IPS-11a (cell line): ENCODE results near the gene NID2.
A peak's percentile ranks its signal among the peaks of the same experiment; 100 is the strongest.

ENCODE experiments used
- H3K4me3 ChIP-seq: one replicate; pipeline ENCODE4 v1.5.1; 2013; ENCODE audit warnings: low read depth, low read length, control low read depth

Gene NID2

DNA sequence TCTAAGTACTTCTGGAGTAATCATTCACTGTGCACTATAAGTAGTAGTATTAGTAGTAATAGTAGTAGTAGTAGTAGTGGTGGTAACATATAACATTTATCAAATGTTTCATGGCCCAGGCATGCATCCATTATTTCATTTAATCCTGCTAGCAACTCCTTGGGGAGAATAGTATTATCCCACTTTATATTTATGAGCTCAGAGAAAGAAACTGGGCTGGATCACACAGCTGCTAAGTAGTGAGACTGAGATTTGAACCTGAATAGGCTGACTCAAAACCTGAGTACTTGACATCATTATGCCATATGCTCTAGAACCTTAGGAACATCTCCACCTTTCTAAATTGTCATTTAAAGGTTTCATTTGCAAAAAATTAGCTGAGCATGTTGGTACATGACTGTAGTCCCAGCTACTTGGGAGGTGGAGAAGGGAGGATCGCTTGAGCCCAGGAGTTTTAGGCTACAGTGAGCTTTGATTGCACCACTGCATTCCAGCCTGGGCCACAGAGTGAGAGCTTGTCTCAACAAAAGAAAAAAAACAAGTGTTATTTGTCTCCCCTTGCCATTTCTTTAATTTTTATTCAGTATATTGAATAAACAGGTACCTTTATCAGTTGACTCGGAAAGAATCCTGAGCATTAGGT lies 11.4 kb upstream of the NID2 start:
- no peak overlapping the region for H3K4me3 ChIP-seq

GRCh38 chr14:52079239-52079959 lies 10.5 kb upstream of the NID2 start:
- no peak overlapping the region for H3K4me3 ChIP-seq

DNA sequence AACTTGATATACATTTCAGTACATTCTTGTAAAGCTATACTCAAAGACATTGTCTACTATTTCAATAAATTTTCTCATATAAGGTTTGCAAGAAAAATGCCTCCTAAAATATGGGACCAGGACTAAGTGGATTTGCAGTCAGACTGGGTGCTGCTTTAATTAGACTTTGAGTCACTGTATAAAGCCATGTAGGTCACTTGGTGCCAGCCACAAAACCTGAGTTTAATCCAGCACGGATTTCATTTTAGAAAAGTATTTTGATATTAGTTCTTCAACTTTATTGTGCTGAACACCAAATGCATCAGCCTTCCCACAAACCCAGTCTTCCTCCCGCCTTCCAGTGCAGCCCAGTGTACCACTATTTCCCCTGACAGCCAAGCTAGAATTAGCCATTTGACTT lies 9.9 kb upstream of the NID2 start:
- no peak overlapping the region for H3K4me3 ChIP-seq

DNA sequence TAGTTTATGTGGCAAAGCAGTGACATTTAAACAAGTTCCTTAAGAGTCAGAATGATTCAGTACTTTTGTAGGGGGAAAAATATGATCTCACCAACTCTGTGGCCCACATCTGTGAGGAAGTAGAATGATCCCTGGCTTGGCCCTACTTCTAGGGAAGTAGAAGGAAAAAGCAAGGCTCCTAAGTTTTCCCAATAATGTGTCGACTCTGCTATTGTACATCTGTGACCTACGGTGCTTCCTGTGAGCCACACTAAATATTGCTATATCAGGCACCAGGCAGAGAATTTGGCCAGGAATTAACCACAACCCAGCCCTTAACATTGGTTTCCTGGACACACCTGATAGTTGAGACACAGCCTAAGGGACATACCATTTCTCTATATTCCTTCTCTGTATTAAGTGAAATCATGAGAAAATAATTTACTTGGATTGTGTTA lies 9.3 kb upstream of the NID2 start:
- no peak overlapping the region for H3K4me3 ChIP-seq

DNA sequence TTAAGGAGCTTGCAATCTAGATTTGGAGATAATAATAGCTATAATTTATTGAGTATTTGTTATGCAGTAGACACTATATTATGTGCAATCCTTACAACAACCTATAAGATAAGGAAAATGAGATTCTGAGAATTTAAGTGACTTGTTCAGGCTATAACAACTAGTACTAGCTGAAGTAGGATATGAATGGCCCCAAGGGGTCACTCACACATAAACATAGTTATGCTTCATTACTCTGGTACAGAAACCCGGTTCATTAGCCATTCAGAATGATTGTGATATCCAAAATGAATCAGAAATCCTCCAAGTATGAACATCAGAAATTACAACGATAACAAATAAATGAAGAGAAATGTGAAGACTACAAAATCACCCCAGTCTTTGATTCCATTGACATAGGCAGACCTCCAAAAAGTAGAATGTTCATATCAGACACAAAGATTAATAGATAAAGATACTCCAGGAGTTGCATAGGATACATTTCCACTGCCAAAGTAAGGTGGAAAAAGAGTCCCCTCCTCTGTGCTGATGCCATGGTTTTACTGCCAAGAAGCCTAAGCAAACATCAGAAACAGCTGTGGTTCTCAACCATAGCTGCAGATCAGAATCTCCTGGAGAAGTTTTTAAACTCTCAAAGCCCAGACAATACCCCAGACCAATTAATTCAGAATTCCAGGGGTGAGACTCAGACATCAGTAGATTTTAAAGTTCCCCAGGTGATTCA lies 8.6 kb upstream of the NID2 start:
- no peak overlapping the region for H3K4me3 ChIP-seq

DNA sequence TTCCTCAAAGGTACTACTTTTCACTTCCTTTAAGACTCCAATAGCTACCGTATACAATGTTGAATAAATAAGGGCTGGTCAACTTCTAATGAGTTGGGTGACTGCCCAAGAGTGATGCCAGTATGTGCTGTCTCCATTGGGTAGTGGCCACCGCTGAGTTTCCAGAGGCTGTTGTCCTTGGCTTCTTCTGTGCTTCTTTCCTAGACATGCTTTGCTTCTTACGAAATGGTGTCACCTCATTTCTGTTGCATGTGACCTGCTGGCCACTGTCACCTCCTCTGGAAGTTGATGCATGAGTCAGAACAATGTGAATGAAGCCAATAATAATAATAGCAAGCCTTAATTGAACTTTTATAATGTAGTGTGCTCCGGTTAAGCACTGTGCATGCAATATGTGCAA lies 7.5 kb upstream of the NID2 start:
- H3K4me3 ChIP-seq, result no peak overlapping the region

DNA sequence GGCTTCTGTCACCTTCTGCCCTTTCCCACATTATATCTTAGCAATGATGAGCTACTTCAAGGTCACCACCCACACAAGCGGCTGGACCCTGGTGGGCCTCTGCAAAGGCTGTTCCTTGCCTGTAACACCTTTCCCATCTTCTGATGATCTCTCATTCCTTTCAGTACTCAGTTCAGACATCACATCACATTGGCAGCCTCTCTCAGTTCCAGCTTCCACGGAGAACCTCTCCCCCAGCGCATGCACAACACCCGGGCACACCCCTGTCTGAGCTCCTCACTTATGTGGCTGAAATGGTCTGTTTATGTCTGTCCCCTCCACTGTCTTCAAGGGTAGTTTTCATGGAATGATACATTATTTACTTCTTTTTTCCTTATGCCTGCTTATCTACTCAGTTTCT lies 6.5 kb upstream of the NID2 start:
- H3K4me3 ChIP-seq, result no peak overlapping the region

GRCh38 chr14:52073251-52073650 lies 4.4 kb upstream of the NID2 start:
- no peak overlapping the region for H3K4me3 ChIP-seq

GRCh38 chr14:52072266-52072780 lies 3.5 kb upstream of the NID2 start:
- H3K4me3 ChIP-seq, result no peak overlapping the region

GRCh38 chr14:52071675-52072074 lies 2.8 kb upstream of the NID2 start:
- no peak overlapping the region for H3K4me3 ChIP-seq

GRCh38 chr14:52070051-52070431 lies 1.2 kb upstream of the NID2 start:
- H3K4me3 ChIP-seq, result peak overlapping the region; percentile 63

- H3K4me3 ChIP-seq, result peak overlapping the region; percentile 63
These were observed 620 bp upstream of the NID2 start for GRCh38 chr14:52069307-52070050.

DNA sequence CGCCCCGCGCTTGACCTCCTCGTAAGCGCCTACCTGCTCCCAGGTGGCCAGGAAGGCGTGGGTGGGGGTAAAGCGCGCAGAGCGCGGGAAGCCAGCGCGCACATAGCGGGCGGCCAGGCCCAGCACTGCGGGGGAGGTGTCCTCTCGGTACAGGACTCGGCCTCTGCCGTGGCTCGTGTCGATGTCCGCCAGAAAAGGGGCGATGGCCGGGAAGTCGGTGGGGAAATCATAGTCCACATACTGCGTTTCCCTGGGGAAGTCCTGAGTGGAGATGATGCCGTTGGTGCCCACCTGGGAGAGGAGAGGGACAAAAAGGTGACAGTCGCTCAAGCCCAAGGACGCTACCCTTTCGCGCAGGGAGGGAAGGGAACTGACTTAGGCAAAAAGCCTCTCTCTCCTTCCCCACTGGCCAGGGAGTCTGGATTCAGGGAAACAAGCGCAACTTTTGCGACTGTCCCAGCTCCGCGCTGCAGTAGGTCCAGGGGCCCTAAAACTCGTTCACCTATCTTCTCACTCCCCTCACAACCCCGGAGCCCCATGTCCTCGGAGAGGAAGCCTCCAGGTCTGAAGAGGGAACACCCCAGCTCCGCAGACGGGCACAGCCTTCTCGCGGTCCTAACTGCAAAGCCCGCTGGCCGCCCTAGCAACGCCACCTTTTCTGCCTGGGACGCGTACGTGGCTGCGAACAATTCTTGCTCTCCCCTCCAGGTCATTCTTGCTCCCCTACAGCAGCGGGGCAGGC lies 815 bp downstream of the NID2 start:
- peak overlapping the region; percentile 63 for H3K4me3 ChIP-seq

DNA sequence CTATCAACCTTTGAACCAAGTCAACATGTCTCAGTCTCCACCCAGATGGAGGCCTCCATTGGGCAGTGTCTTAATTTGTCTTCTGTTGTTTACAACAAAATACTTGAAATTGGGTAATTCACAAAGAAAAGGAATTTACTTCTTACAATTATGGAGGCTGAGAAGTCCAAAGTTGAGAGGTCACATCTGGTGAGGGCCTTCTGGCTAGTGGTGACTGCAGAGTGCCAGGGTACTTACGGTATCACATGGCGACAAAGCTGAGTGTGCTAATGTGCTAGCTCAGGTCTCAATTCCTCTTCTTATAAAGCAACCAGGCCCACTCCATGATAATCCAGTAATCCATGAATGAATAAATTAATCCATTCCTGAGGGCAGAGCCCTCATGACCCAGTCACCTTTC lies 4.7 kb downstream of the NID2 start:
- no peak overlapping the region for H3K4me3 ChIP-seq

DNA sequence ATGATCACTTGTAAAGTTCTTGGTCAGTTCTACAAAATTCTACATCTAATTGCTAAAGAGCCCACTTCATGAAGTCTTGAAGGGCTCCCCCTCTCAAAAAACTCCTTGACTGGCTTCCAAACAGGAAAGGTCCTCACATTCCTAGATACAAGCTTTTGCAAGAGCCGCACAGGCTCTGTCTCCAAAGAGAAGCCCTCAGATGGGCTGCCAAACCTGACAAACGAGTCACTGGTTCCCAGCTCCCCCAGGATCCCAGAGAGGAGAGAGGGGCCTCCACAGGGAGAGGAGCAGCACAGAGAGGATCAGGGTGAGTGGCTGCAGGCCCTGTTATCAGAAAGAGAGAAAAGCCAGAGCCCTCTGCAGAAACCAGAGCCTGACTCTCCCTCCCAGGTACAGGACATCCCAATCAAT lies 5.8 kb downstream of the NID2 start:
- no peak overlapping the region for H3K4me3 ChIP-seq

GRCh38 chr14:52061890-52062289 lies 7.0 kb downstream of the NID2 start:
- no peak overlapping the region for H3K4me3 ChIP-seq

- no peak overlapping the region for H3K4me3 ChIP-seq
These were observed 7.5 kb downstream of the NID2 start for GRCh38 chr14:52061390-52061789.

DNA sequence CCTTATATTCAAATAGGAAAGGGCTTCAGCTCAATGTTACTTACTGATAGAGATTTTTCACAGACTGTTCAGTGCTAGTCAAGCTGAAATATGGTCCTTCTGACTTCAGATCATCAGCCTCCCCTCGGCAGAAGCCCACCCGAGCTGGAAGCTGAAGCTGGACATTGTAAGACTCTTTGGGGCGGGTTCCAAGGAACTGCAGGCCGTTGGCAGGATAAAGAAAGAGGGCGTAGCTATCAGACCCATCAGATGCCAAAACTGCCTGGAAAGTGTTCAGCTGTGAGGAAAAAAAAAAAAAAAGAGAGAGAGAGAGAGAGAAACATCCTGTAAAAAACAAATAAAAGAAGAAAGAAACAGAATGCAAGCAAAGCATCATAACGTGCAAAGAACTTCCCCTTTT lies 8.8 kb downstream of the NID2 start:
- no peak overlapping the region for H3K4me3 ChIP-seq

DNA sequence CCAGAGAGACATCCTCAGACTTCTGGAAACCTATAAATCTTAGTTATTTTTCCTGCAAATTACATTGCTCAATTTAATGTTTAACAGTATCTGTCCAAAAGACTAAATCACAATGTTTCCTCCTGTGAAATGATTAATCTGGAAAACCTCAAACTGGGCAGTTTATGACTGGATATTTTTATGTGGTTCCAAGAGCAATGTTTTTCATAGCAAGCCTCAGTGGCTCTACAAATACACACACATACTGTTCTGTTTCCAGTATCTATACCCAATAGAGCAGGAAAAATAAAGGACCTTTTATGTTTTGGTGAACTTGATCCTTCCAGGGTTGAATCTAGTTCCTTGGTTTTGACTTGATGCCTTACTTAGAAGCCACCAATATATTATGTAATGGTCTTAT lies 9.2 kb downstream of the NID2 start:
- H3K4me3 ChIP-seq, result no peak overlapping the region

- no peak overlapping the region for H3K4me3 ChIP-seq
These were observed 10.5 kb downstream of the NID2 start for GRCh38 chr14:52058341-52058740.

GRCh38 chr14:52055167-52055566 lies 13.7 kb downstream of the NID2 start:
- no peak overlapping the region for H3K4me3 ChIP-seq
